Endodermal cell (in vitro differentiated cells): ENCODE data around the gene P2RY8. TPM values are rescaled to one million over a fixed set of nuclear protein-coding genes. Genes with fewer than 3 reads are reported as not detected.

Source experiments
- DNase-seq: peaks from one replicate; pipeline ENCODE4 v3.0.0-alpha.2; 2017
- H3K27ac ChIP-seq: 2 replicates; pipeline ENCODE4 v1.5.1; 2013; ENCODE audit warnings: mild to moderate bottlenecking, low read depth, low read length, moderate library complexity
- H3K27me3 ChIP-seq: 2 replicates; pipeline ENCODE4 v1.6.1; 2013; ENCODE audit warnings: mild to moderate bottlenecking, low read length, moderate library complexity; ENCODE audit not compliant: insufficient read depth, control insufficient read depth, poor library complexity, severe bottlenecking
- H3K36me3 ChIP-seq: 2 replicates; pipeline ENCODE4 v1.7.0; 2013; ENCODE audit warnings: mild to moderate bottlenecking, low read length, moderate library complexity; ENCODE audit not compliant: control insufficient read depth, insufficient read depth
- H3K4me1 ChIP-seq: one replicate; pipeline ENCODE4 v1.7.0; 2013; ENCODE audit warnings: low read length; ENCODE audit not compliant: control insufficient read depth, insufficient read depth
- H3K4me3 ChIP-seq: 2 replicates; pipeline ENCODE4 v1.5.1; 2013; ENCODE audit warnings: mild to moderate bottlenecking, low read length, moderate library complexity
- H3K9ac ChIP-seq: 2 replicates; pipeline ENCODE4 v1.6.1; 2013; ENCODE audit warnings: mild to moderate bottlenecking, low read length, moderate library complexity; ENCODE audit not compliant: poor library complexity, severe bottlenecking; ENCODE audit errors: extremely low read depth
- H3K9me3 ChIP-seq: 2 replicates; pipeline ENCODE4 v1.6.1; 2013; ENCODE audit warnings: mild to moderate bottlenecking, low read length, moderate library complexity; ENCODE audit not compliant: control insufficient read depth
- H3K27ac Mint-ChIP-seq: 2 replicates; pipeline ENCODE4 v1.8.0; 2020; ENCODE audit warnings: mixed read lengths
- H3K27me3 Mint-ChIP-seq: 2 replicates; pipeline ENCODE4 v1.8.0; 2021; ENCODE audit warnings: mild to moderate bottlenecking, mixed read lengths; ENCODE audit not compliant: insufficient read depth
- H3K36me3 Mint-ChIP-seq: 2 replicates; pipeline ENCODE4 v1.8.0; 2020; ENCODE audit warnings: low read depth, mixed read lengths
- H3K4me1 Mint-ChIP-seq: 2 replicates; pipeline ENCODE4 v1.8.0; 2020; ENCODE audit warnings: mixed read lengths
- H3K4me3 Mint-ChIP-seq: 2 replicates; pipeline ENCODE4 v1.8.0; 2020; ENCODE audit warnings: mild to moderate bottlenecking, moderate library complexity, mixed read lengths
- H3K9me3 Mint-ChIP-seq: 2 replicates; pipeline ENCODE4 v1.8.0; 2020; ENCODE audit warnings: mild to moderate bottlenecking, mixed read lengths
- CTCF ChIP-seq: fragments of 200-600 bp; sonication (generic); conservative IDR thresholded peaks from 2 replicates; pipeline ENCODE4 v1.5.0; 2021; ENCODE audit warnings: antibody characterized with exemption, mild to moderate bottlenecking
- WGBS, 2 experiments: methylation state at CpG; one replicate each; pipeline versions ENCODE4 v1.1.5 to v1.1.7; 2013; ENCODE audit warnings: missing lambda C conversion rate in 2 of 2, mixed read lengths in 1 of 2; ENCODE audit not compliant: insufficient coverage in 1 of 2, insufficient read length in 1 of 2; 5-methylcytosine and 5-hydroxymethylcytosine counted together
- total RNA-seq, 2 donors: library from RNA; stranded (reverse); fragmentation: NEBNext Ultra II Directional in 1 of 2; extraction: Animal tissue kit (Norgen Biotek cat#: 25700) in 1 of 2; gene quantifications; 2 replicates in 1 of 2; 3 replicates in 1 of 2; pipeline ENCODE4 v1.2.1, GENCODE V29; 2021

Gene P2RY8
- total RNA-seq, 2 donors from 2014 or later, result not detected

DNA sequence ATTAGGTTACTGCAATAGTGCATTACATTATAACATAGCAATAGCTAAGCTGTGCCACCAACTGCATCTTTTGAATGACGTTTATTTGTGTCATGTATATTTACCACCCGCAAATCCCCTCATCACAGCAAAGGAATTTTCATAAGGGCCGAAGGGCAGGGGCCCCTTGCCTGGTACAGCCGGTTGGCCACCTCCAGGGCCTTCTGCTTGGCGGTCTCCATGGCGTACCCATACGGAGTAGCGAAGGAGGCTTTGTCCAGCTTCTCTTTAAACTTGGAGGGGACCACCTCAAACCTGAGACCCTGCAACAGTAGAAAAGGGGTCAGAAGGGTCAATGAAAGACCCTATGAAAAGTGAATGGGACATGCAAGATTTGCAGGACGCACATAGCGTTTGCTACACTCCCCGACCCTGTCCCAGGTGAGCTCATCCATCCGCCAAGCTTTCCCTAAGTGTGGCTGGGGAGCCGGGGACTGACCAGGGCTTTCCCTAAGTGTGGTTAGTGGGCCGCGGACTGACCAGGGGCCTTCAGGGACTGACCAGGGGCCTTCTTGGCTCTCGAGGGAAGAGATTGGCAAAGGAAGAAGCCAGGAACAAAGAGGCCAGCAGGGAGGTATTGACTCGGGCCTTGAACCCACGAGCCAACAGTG, 94.8 kb downstream of the P2RY8 start:
- H3K4me1 ChIP-seq, result no peaks in the 10 kb centered on the region
- H3K9me3 ChIP-seq, result peaks cover 5% of the 10 kb centered on the region
- Mint-ChIP-seq H3K9me3 (peaks cover 38% of the 10 kb centered on the region), H3K4me1 (no peaks in the 10 kb centered on the region), H3K27me3 (no peaks in the 10 kb centered on the region), H3K36me3 (peaks cover 75% of the 10 kb centered on the region), H3K4me3 (no peak overlapping the region), H3K27ac (no peak overlapping the region)
- H3K4me3 ChIP-seq, result no peak overlapping the region
- no peaks in the 10 kb centered on the region for H3K27me3 ChIP-seq
- WGBS, 2 experiments, result 92 to 96% methylated on average over 11 to 18 of the region's 18 CpGs
- no peak for TF ChIP-seq CTCF
- H3K36me3 ChIP-seq, result peaks cover 32% of the 10 kb centered on the region
- no peak overlapping the region for H3K9ac ChIP-seq
- H3K27ac ChIP-seq, result no peak overlapping the region
- peak; percentile 30 for DNase-seq

- Mint-ChIP-seq H3K4me3 (no peak overlapping the region), H3K36me3 (peaks cover 74% of the 10 kb centered on the region), H3K4me1 (no peaks in the 10 kb centered on the region), H3K9me3 (peaks cover 32% of the 10 kb centered on the region), H3K27me3 (no peaks in the 10 kb centered on the region), H3K27ac (no peak overlapping the region)
- H3K27ac ChIP-seq, result no peak overlapping the region
- H3K9ac ChIP-seq, result no peak overlapping the region
- no peaks in the 10 kb centered on the region for H3K27me3 ChIP-seq
- H3K9me3 ChIP-seq, result peaks cover 5% of the 10 kb centered on the region
- 80 to 100% methylated on average over 1 to 6 of the region's 6 CpGs for WGBS, 2 experiments
- TF ChIP-seq CTCF, result no peak
- H3K36me3 ChIP-seq, result peaks cover 45% of the 10 kb centered on the region
- DNase-seq, result no peak
- H3K4me3 ChIP-seq, result no peak overlapping the region
- H3K4me1 ChIP-seq, result no peaks in the 10 kb centered on the region
Measured at GRCh38 chrX:1440506-1440905, 96.5 kb downstream of the P2RY8 start.

DNA sequence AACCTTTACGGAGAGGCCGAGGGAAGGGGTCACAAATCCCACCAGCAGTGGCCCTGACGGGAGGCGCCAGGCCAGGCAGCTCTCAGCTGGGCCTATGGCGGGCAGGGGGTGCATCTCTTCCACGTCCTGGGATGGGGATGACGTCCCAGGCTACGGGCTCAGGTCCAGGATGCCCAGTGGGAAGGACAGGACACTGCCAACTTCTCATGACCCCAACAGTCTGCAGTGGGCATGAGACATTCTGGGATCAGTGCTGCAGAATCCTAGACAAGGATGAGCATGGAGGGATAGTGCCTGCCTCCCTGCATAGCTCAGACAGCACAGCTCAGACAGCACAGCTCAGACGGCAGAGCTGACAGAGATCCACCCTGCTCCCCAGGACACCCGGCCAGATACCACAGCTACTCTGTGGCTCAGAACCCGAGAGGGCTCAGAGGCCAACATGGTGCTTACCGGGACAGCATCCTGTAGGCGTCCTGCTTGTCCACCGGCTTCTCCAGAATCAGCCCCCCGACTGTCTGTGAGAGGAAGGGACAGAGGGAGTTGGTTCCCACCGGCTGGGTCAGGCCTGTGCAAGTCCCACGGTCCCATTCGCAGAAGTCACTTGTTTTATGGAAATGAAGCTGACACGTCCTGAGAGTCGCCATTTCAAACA, 101.6 kb downstream of the P2RY8 start:
- DNase-seq, result peak; percentile 36
- Histone ChIP-seq H3K4me3 (no peak overlapping the region), H3K4me1 (no peaks in the 10 kb centered on the region), H3K9ac (no peak overlapping the region), H3K27ac (no peak overlapping the region), H3K36me3 (peaks cover 40% of the 10 kb centered on the region), H3K9me3 (no peaks in the 10 kb centered on the region), H3K27me3 (no peaks in the 10 kb centered on the region)
- no peak for TF ChIP-seq CTCF
- Mint-ChIP-seq H3K27me3 (no peaks in the 10 kb centered on the region), H3K36me3 (peaks cover 56% of the 10 kb centered on the region), H3K27ac (no peak overlapping the region), H3K4me1 (no peaks in the 10 kb centered on the region), H3K9me3 (no peaks in the 10 kb centered on the region), H3K4me3 (no peak overlapping the region)
- 93% methylated on average over 12 to 20 of the region's 20 CpGs for WGBS, 2 experiments
